Spleen (tissue), 11 donors: Measurements from ENCODE around the gene CHST8. TPM values are rescaled to one million over a fixed set of nuclear protein-coding genes. Genes with fewer than 3 reads are reported as not detected.
"Not testable (repeated sequence)": the region's sequence is repeated elsewhere in the genome, so short reads cannot be mapped to it uniquely, and the experiment has no call there.

Source experiments
- DNase-seq: peaks from one replicate; pipeline ENCODE4 v3.0.0-alpha.2; 2020
- H3K27ac ChIP-seq, 8 donors: fragments of 200-600 bp; sonication (generic) in 7 of 8; 1 replicate in 4 of 8; 2 replicates in 4 of 8; pipeline versions ENCODE4 v1.5.0 to v1.8.0; 2016 to 2021; ENCODE audit warnings: inconsistent platforms in 4 of 8, mild to moderate bottlenecking in 4 of 8, moderate library complexity in 1 of 8
- H3K27me3 ChIP-seq, 7 donors: fragments of 200-600 bp; sonication (generic) in 6 of 7; replicated peaks in 1 of 7; 1 replicate in 4 of 7; 2 replicates in 3 of 7; pipeline versions ENCODE4 v1.5.0 to v1.8.0; 2016 to 2021; ENCODE audit warnings: inconsistent platforms in 3 of 7, mild to moderate bottlenecking in 1 of 7
- H3K36me3 ChIP-seq, 6 donors: fragments of 200-600 bp; sonication (generic) in 5 of 6; 1 replicate in 4 of 6; 2 replicates in 2 of 6; pipeline versions ENCODE4 v1.5.0 to v1.8.0; 2016 to 2021; ENCODE audit warnings: inconsistent platforms in 2 of 6
- H3K4me1 ChIP-seq, 6 donors: fragments of 200-600 bp; sonication (generic) in 5 of 6; 1 replicate in 3 of 6; 2 replicates in 3 of 6; pipeline versions ENCODE4 v1.5.0 to v1.8.0; 2016 to 2021; ENCODE audit warnings: inconsistent platforms in 3 of 6
- H3K4me3 ChIP-seq, 8 donors: fragments of 200-600 bp; sonication (generic) in 7 of 8; 1 replicate in 4 of 8; 2 replicates in 4 of 8; pipeline versions ENCODE4 v1.5.0 to v1.8.0; 2016 to 2021; ENCODE audit warnings: inconsistent platforms in 4 of 8, mild to moderate bottlenecking in 4 of 8, moderate library complexity in 2 of 8
- H3K9me3 ChIP-seq, 8 donors: fragments of 200-600 bp; sonication (generic) in 7 of 8; 1 replicate in 4 of 8; 2 replicates in 4 of 8; pipeline versions ENCODE4 v1.5.0 to v1.8.0; 2016 to 2021; ENCODE audit warnings: inconsistent platforms in 4 of 8
- POLR2A ChIP-seq, 3 donors: fragments of 450-650 bp; IDR thresholded peaks; one replicate each; pipeline ENCODE4 v1.5.1; 2017; ENCODE audit warnings: antibody characterized with exemption in 3 of 3, mild to moderate bottlenecking in 1 of 3
- POLR2AphosphoS5 ChIP-seq, 3 donors: sonication (generic); formaldehyde crosslinking; IDR thresholded peaks; one replicate each; pipeline ENCODE4 v1.5.1; 2017; ENCODE audit warnings: antibody characterized with exemption in 3 of 3
- WGBS, 5 donors: extraction: QIAGEN DNeasy Blood & Tissue Kit in 3 of 5; methylation state at CpG; one replicate each; pipeline versions ENCODE4 v1.1.5 to v1.1.7; 2013 to 2018; 5-methylcytosine and 5-hydroxymethylcytosine counted together
- intact Hi-C: fragments of 100-400 bp; cut with DNase I; formaldehyde crosslinking; loops from one replicate; pipeline ENCODE4 v1.15.0; 2023; ENCODE audit warnings: low total_unique reads
- polyA plus RNA-seq, 3 donors: library from polyadenylated mRNA; stranded (reverse); fragments of 200-250 nt; gene quantifications; one replicate each; pipeline ENCODE4 v1.2.1, GENCODE V29; 2013
- total RNA-seq, 7 donors: library from RNA; depleted of rRNA in 3 of 7; stranded (reverse); fragments of >200 nt in 3 of 7; fragmentation: NEBNext Ultra II Directional in 4 of 7; extraction: Animal tissue kit (Norgen Biotek cat#: 25700) in 4 of 7; gene quantifications; one replicate each; pipeline versions ENCODE4 v1.1.0 to v1.2.1, GENCODE V29; 2016 to 2021
- TF ChIP-seq, protein P1 (sequence below), 11 experiments: fragments of 200-600 bp in 7 of 11; fragments of 450-650 bp in 4 of 11; sonication (generic) in 4 of 11; IDR thresholded peaks in 8 of 11; conservative IDR thresholded peaks in 3 of 11; 1 replicate in 7 of 11; 2 replicates in 4 of 11; pipeline versions ENCODE4 v1.4.0 to v1.8.0; 2016 to 2021; ENCODE audit warnings: antibody characterized with exemption in 11 of 11, inconsistent platforms in 4 of 11, mild to moderate bottlenecking in 1 of 11
- donor health status: healthy with polysubstance abuse.
- donor health status: DM: no; HTN: no; CAD: no; lungs with moderate emphysema.
- donor health status: DM: no; HTN: no; CAD: no.
- donor health status: Bipolar disorder and iron deficiency.
- donor health status: healthy.
- donor health status: DM: no; HTN: no; CAD: no.
- donor health status: DM: yes; HTN: yes; CAD: no.

Gene CHST8
- total and polyA plus RNA-seq, 10 donors = 0.43 to 4.0 (median 1.6) TPM

DNA sequence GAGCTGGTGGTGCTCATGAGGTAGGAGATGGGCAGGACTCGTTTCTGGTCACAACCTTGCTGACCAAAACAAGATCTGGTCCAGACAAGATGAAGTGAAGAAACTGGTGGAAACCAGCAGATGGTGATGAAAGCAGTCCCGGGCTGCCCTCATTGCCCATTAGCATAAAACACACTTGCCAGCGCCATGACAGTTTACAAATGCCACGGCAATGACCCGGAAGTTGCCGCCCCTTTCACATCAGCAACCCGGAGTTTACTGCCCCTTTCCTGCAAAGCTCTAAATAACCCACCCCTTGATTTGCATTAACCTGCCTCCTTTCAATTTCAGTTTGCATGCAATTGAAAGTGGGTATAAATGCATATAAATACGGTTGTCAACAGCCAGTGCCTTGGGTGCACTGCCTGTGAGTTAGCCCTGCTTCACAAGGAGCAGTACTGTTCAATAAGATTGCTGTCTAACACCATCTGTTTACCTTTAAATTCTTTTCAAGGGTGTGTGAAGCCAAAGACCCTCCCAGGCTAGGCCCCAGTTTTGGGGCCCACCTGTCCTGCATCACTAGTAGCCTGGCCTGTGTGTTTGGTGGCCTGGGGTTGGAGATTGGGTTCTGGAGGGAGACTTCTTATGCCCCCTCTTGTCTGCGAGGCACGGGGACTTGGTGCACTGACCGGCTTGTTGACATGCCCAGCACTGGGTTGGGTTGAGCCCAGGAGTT lies 38.8 kb downstream of the CHST8 start:
- TF ChIP-seq, protein P1, sequence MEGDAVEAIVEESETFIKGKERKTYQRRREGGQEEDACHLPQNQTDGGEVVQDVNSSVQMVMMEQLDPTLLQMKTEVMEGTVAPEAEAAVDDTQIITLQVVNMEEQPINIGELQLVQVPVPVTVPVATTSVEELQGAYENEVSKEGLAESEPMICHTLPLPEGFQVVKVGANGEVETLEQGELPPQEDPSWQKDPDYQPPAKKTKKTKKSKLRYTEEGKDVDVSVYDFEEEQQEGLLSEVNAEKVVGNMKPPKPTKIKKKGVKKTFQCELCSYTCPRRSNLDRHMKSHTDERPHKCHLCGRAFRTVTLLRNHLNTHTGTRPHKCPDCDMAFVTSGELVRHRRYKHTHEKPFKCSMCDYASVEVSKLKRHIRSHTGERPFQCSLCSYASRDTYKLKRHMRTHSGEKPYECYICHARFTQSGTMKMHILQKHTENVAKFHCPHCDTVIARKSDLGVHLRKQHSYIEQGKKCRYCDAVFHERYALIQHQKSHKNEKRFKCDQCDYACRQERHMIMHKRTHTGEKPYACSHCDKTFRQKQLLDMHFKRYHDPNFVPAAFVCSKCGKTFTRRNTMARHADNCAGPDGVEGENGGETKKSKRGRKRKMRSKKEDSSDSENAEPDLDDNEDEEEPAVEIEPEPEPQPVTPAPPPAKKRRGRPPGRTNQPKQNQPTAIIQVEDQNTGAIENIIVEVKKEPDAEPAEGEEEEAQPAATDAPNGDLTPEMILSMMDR (IDR thresholded peaks at IDR 0.05 in 8 of 11, conservative IDR thresholded peaks at IDR 0.05 in 3 of 11) = no peak
- TF ChIP-seq POLR2AphosphoS5 (IDR thresholded peaks at IDR 0.05) = no peak
- TF ChIP-seq POLR2A (IDR thresholded peaks at IDR 0.05) = no peak
- intact Hi-C loops = no loop called here
- Histone ChIP-seq H3K36me3 (no peaks in the 10 kb centered on the region), H3K9me3 (no peaks in the 10 kb centered on the region), H3K27me3 (peaks cover 0 to 20% (median 0%) of the 10 kb centered on the region in 7 donors), H3K4me1 (no peaks in the 10 kb centered on the region), H3K4me3 (no peak overlapping the region), H3K27ac (no peak overlapping the region)
- DNase-seq = no peak
- 66 to 77% (median 71%) methylated on average over 11 of the region's 11 CpGs for WGBS, 5 donors

- 77 to 88% (median 79%) methylated on average over 6 to 7 of the region's 7 CpGs for WGBS, 5 donors
- Histone ChIP-seq H3K4me1 (no peaks in the 10 kb centered on the region), H3K9me3 (no peaks in the 10 kb centered on the region), H3K27me3 (peaks cover 0 to 20% (median 0%) of the 10 kb centered on the region in 7 donors), H3K36me3 (no peaks in the 10 kb centered on the region), H3K4me3 (no peak overlapping the region), H3K27ac (no peak overlapping the region)
- TF ChIP-seq POLR2A (IDR thresholded peaks at IDR 0.05) = no peak
- TF ChIP-seq, protein P1 (IDR thresholded peaks at IDR 0.05 in 8 of 11, conservative IDR thresholded peaks at IDR 0.05 in 3 of 11) = no peak
- no peak for TF ChIP-seq POLR2AphosphoS5 (IDR thresholded peaks at IDR 0.05)
- intact Hi-C loops = no loop called here
- DNase-seq = peak; percentile 37
Measured at GRCh38 chr19:33661336-33661735, 39.6 kb downstream of the CHST8 start.

DNA sequence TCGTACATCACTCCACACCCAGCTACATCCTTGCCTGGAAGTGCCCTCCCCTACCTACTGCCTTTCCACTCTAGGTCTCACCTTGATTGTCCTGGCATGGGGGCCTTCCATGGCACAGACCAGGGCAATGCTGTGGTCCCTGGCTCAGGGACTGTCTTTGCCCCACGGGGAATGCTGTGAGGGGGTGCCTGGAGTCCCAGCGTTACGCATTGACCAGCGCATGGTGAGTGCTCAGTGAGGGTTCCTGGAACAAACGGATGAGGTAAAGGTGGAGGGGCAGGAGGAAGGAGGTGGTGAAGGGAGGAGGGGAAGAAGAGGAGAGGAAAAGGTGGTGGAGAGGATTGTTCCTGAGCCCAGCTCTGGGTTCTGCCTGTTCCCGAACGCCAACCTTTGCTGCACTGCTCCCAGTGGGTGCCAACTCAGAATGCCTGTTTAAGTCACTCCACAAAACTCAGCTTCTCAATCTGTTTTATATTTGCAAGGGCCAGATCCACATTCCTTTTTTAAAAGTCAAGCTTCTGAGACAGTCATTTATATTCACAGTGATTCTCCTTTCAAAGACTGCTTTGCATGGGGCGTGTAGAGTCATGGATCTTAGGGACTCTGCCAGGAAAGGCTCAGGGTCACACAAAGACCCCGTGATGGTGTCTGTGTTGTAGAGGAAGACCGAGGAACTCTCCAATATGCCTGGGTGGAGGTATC lies 40.8 kb downstream of the CHST8 start:
- peaks cover 0 to 16% (median 0%) of the 10 kb centered on the region in 7 donors for H3K27me3 ChIP-seq
- no peaks in the 10 kb centered on the region for H3K4me1 ChIP-seq
- DNase-seq = peak; percentile 21
- intact Hi-C loops = no loop called here
- WGBS, 5 donors = 64 to 81% (median 68%) methylated on average over 11 of the region's 11 CpGs
- no peaks in the 10 kb centered on the region for H3K9me3 ChIP-seq
- TF ChIP-seq POLR2AphosphoS5 (IDR thresholded peaks at IDR 0.05) = no peak
- no peak for TF ChIP-seq POLR2A (IDR thresholded peaks at IDR 0.05)
- H3K27ac ChIP-seq = no peak overlapping the region
- no peak overlapping the region for H3K4me3 ChIP-seq
- no peaks in the 10 kb centered on the region for H3K36me3 ChIP-seq

DNA sequence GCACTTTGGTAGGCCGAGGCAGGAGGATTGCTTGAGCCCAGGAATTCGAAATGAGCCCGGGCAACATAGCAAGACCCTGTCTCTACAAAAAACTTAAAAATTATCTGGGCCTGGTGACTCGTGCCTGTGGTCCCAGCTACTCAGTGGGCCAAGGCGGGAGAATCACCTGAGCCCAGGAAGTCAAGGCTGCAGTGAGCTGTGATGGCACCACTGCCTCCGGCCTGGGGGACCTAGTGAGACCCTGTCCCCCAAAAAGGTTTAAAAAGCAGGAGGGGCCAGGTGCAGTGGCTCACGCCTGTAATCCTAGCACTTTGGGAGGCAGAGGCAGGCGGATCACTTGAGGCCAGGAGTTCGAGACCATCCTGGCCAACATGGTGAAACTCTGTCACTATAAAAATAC lies 41.6 kb downstream of the CHST8 start:
- H3K27me3 ChIP-seq, H3K4me3 ChIP-seq, H3K36me3 ChIP-seq, H3K27ac ChIP-seq, intact Hi-C loops, H3K4me1 ChIP-seq, H3K9me3 ChIP-seq: not testable (repeated sequence)
- WGBS, 5 donors = 81 to 86% (median 86%) methylated on average over 9 of the region's 9 CpGs
- DNase-seq = peak; percentile 47

DNA sequence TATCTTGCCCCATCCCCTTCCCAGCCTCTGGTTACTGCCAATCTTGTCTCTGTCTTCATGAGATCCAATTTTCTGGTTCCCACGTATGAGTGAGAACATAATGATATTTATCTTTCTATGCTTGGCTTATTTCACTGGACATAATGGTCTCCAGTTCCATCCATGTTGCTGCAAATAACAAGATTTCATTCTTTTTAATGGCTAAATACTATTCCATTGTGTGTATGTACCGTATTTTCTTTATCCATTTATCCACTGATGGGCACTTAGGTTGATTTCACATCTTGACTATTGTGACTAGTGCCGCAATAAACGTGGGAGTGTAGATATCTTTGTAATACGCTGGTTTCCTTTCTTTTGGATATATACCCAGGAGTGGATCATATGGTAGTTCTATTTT lies 43.0 kb downstream of the CHST8 start:
- H3K4me1 ChIP-seq = no peaks in the 10 kb centered on the region
- intact Hi-C loops = no loop called here
- no peaks in the 10 kb centered on the region for H3K36me3 ChIP-seq
- H3K27me3 ChIP-seq = peaks cover 0 to 8% (median 0%) of the 10 kb centered on the region in 7 donors
- 86 to 94% (median 90%) methylated on average over 5 of the region's 5 CpGs for WGBS, 5 donors
- no peak for DNase-seq
- no peak overlapping the region for H3K4me3 ChIP-seq
- TF ChIP-seq, protein P1 (IDR thresholded peaks at IDR 0.05 in 8 of 11, conservative IDR thresholded peaks at IDR 0.05 in 3 of 11) = no peak
- TF ChIP-seq POLR2AphosphoS5 (IDR thresholded peaks at IDR 0.05) (no peak), POLR2A (IDR thresholded peaks at IDR 0.05) (no peak)
- H3K27ac ChIP-seq = no peak overlapping the region
- no peaks in the 10 kb centered on the region for H3K9me3 ChIP-seq
